Cardiac muscle cell (in vitro differentiated cells and primary cell): ENCODE data around the gene PIP4K2A. TPM values are rescaled to one million over a fixed set of nuclear protein-coding genes. Genes with fewer than 3 reads are reported as not detected.

Source experiments
- DNase-seq, 2 donors: peaks; one replicate each; pipeline versions ENCODE4 v3.0.0 to v3.0.0-alpha.2; 2010 to 2017; ENCODE audit warnings: low read depth in 1 of 2, low spot score in 1 of 2
- H3K27ac ChIP-seq: fragments of 200-600 bp; sonication (generic); 2 replicates; pipeline ENCODE4 v1.5.1; 2016
- H3K27me3 ChIP-seq: fragments of 200-600 bp; sonication (generic); 2 replicates; pipeline ENCODE4 v1.6.0; 2016; ENCODE audit warnings: control low read depth
- H3K36me3 ChIP-seq: fragments of 200-600 bp; sonication (generic); 2 replicates; pipeline ENCODE4 v1.5.1; 2016; ENCODE audit warnings: control low read depth
- H3K4me1 ChIP-seq: fragments of 200-600 bp; sonication (generic); 2 replicates; pipeline ENCODE4 v1.8.1; 2017; ENCODE audit warnings: low read depth, mild to moderate bottlenecking, mixed run types
- H3K4me3 ChIP-seq: fragments of 200-600 bp; sonication (generic); 2 replicates; pipeline ENCODE4 v1.5.1; 2016; ENCODE audit warnings: mild to moderate bottlenecking
- H3K9me3 ChIP-seq: fragments of 200-600 bp; sonication (generic); 2 replicates; pipeline ENCODE4 v1.5.1; 2017; ENCODE audit warnings: low read depth, mild to moderate bottlenecking, control low read depth
- polyA plus RNA-seq: library from polyadenylated mRNA; unstranded; fragments of >200 nt; fragmentation: Nextera tagmentation; extraction: Ambion mirVana; gene quantifications from 2 replicates; pipeline ENCODE4 v1.2.1, GENCODE V29; 2016
- total RNA-seq: library from RNA; depleted of rRNA; stranded (reverse); fragments of >200 nt; gene quantifications from 2 replicates; pipeline ENCODE4 v1.2.3, GENCODE V29; 2016
- TF ChIP-seq, protein P1 (sequence below): IDR thresholded peaks from 2 replicates; pipeline ENCODE4 v1.5.1; 2012; ENCODE audit warnings: low read depth, mild to moderate bottlenecking, low read length

The PIP4K2A gene
- total and polyA plus RNA-seq, 2 experiments from 2014 or later = 12.1 to 23.9 TPM

DNA sequence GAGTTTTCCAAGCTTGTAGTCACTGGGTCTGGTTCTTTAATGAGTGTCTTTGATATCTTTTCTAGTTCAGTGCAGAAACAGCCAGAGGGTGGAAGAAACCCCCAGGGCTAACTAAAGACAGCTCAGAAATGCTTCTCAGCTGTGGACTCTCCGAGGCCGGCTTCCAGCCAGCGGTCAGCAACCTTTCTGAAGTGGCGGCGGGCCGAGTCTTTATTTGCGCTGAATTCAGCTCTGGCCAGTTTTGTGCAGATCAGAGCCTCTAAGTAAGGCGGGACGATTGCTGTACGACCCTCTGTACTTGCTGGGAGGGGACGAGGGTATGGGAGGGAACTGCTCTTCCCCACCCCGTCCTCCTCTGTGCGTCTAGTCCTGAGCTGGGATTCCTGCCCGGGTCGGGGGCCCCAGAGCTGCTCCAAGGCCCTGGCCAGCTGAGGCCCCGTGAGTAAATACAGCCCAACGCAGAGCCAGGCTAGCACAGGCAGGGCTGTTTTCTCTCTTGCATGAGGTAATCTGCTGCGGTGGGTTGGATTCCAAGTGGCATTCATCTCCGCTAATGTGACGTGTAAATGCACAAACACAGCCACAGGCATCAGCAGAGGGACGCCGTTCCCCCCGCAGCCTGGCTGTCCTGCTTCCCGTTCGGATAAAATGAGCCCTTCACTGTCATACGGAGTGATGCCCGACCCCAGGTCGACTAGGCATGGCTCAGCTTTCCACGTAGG lies 159.8 kb downstream of the PIP4K2A start:
- Histone ChIP-seq H3K36me3 (no peaks in the 10 kb centered on the region), H3K9me3 (no peaks in the 10 kb centered on the region), H3K4me1 (peaks cover 6% of the 10 kb centered on the region), H3K27ac (no peak overlapping the region), H3K27me3 (no peaks in the 10 kb centered on the region), H3K4me3 (no peak overlapping the region)
- TF ChIP-seq, protein P1, sequence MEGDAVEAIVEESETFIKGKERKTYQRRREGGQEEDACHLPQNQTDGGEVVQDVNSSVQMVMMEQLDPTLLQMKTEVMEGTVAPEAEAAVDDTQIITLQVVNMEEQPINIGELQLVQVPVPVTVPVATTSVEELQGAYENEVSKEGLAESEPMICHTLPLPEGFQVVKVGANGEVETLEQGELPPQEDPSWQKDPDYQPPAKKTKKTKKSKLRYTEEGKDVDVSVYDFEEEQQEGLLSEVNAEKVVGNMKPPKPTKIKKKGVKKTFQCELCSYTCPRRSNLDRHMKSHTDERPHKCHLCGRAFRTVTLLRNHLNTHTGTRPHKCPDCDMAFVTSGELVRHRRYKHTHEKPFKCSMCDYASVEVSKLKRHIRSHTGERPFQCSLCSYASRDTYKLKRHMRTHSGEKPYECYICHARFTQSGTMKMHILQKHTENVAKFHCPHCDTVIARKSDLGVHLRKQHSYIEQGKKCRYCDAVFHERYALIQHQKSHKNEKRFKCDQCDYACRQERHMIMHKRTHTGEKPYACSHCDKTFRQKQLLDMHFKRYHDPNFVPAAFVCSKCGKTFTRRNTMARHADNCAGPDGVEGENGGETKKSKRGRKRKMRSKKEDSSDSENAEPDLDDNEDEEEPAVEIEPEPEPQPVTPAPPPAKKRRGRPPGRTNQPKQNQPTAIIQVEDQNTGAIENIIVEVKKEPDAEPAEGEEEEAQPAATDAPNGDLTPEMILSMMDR = no peak
- DNase-seq = peak; percentile 24 to 89

DNA sequence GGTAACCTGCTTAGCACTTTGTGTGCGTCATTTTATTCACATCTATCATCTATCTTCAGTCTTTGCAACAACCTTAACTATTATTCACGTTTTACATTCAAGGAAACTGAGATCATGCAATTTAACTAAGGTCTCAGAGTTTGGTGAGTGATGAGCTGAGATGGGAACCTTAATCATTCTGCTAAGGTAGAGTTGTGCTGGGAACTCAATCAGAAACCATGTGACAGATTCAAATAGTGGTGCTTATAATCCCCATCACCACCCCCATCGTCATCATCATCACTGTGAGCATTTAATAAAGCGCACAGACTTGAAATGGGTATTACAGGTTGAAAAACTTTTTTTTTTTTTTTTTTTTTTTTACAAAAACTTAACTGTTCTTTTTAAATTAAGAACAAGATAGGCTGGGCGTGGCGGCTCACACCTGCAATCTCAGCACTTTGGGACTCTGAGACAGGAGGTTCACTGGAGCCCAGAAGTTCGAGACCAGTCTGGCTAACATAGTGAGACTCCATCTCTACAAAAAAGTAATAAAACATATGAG lies 160.9 kb downstream of the PIP4K2A start:
- Histone ChIP-seq H3K4me1 (peaks cover 6% of the 10 kb centered on the region), H3K27me3 (no peaks in the 10 kb centered on the region), H3K9me3 (no peaks in the 10 kb centered on the region), H3K36me3 (no peaks in the 10 kb centered on the region), H3K27ac (no peak overlapping the region), H3K4me3 (no peak overlapping the region)
- DNase-seq = no peak
- TF ChIP-seq, protein P1 = no peak

DNA sequence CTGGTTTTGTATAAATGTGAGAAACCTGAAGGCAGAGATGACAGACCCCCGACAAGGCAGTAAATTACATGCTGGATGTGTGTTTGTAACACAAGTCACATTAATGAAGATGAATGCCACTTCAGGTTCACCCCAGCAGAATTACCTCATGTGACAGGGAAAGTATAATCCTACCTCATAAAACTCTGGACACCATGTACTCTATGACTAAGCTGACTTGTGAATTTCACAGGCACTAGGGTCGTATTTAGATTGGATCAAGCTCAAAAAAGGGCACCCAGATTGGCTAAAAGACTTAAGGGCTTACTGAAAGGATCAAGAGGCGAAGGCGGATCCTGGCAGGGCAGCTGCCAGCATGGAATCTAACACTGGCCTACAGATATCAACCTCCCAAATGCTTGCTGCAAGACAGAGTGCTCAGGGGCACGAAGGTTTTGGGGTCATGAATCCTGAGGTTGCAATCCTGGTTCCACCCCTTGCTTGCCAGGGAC lies 161.4 kb downstream of the PIP4K2A start:
- Histone ChIP-seq H3K36me3 (no peaks in the 10 kb centered on the region), H3K4me1 (peaks cover 6% of the 10 kb centered on the region), H3K9me3 (no peaks in the 10 kb centered on the region), H3K27me3 (no peaks in the 10 kb centered on the region), H3K27ac (no peak overlapping the region), H3K4me3 (no peak overlapping the region)
- TF ChIP-seq, protein P1 = no peak
- DNase-seq = peak in 1 of 2 donors; percentile 25

DNA sequence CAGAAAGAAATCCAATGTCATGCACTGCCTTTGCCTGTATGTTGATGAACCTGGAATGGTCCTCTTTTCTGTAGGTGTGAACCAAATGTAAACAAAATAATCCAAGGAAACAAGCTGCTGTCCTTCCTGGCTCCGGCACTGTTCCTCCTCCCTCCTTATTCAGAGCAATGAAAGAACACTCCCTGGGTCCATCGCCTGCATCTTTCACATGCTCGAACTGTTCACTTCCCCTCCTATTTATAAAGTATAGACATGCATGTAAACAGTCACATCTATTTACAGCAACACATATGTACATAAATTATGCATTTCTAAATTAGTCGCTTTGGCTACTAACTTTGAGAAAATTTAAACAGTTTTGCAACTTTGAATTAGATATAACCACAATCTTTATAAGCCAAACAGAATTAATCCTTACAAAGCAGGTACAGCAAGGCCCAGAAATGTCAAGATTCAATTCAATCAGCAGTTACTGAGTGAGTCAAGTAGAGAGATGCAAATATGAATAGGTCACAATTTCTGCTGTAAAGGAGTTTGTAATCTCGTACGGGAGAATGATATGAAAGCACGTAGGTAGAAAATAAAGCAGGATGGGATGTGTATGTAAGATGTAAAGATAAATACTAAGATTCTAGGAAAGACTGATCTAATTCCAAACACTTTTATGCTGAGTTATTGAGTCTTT lies 162.6 kb downstream of the PIP4K2A start:
- no peak overlapping the region for H3K27ac ChIP-seq
- H3K4me1 ChIP-seq = peaks cover 3% of the 10 kb centered on the region
- TF ChIP-seq, protein P1 = no peak
- DNase-seq = no peak
- no peaks in the 10 kb centered on the region for H3K36me3 ChIP-seq
- no peak overlapping the region for H3K4me3 ChIP-seq
- no peaks in the 10 kb centered on the region for H3K9me3 ChIP-seq
- no peaks in the 10 kb centered on the region for H3K27me3 ChIP-seq

DNA sequence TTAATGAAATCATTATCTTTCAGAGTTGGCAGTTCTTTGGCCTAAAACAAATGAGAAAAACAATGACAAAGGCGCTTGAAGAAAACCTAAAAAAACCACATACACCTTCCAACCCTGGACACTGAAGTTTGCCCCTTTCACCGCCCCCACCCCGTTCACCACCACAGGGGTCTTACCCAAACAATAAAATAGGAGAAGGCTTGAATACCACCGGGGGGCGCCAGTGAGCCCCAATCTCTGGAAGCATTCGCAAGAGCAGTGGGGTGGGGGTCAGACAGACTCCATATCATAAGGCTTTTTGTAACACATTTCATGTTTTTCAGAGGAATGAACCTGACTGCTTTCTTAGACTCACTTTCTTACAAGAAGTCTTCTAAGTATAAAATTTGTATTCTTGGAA lies 163.6 kb downstream of the PIP4K2A start:
- TF ChIP-seq, protein P1 = peak; percentile 61
- Histone ChIP-seq H3K36me3 (no peaks in the 10 kb centered on the region), H3K9me3 (no peaks in the 10 kb centered on the region), H3K27ac (no peak overlapping the region), H3K4me1 (no peaks in the 10 kb centered on the region), H3K4me3 (no peak overlapping the region), H3K27me3 (no peaks in the 10 kb centered on the region)
- DNase-seq = peak; percentile 45 to 59
